Activated CD8-positive, alpha-beta memory T cell treated with anti-CD3 and anti-CD28 coated beads, Interleukin-2, amount 50 U/mL, for 24 hours (primary cell): ENCODE data around the gene FBXL19.
"Not testable (repeated sequence)": the region's sequence is repeated elsewhere in the genome, so short reads cannot be mapped to it uniquely, and the experiment has no call there.

Experiments
- DNase-seq: peaks from one replicate; pipeline ENCODE4 v3.0.0-alpha.2; 2020; ENCODE audit errors: extremely low read depth

The FBXL19 gene

DNA sequence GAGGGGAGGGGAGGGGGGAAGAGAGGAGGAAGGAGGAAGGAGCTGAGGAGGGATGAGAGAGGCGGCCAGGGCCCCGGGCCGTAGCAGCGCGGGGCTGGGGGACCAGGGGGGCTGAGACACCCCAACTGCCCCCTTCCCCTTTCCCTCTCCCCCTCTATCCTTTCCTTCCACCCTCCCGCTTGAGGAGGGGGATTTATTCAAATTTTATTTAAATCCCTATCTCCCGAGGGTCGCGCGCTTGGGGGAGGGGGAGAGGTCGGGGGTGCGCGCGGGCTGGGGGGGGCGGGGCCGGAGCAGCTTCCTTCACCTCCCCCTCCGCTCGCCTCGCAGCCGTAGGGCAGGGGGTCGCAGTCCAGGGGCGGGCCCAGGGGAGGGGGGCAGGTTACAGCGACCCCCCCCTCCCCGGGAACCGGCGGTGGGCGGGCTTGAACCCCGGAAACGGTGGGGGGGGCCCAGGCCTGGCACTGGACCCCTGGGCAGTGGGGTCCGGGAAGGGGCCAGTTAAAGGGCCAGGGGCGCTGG lies at the start of gene FBXL19:
Gene FBXL19 (plus strand): TSS at position 19 of the 522 bp plus-strand sequence. CDS start 2,183 bp downstream, outside the sequence.
- no peak for DNase-seq

- no peak for DNase-seq
Measured at GRCh38 chr16:30874244-30874820, 49.0 kb upstream of the FBXL19 start.

DNA sequence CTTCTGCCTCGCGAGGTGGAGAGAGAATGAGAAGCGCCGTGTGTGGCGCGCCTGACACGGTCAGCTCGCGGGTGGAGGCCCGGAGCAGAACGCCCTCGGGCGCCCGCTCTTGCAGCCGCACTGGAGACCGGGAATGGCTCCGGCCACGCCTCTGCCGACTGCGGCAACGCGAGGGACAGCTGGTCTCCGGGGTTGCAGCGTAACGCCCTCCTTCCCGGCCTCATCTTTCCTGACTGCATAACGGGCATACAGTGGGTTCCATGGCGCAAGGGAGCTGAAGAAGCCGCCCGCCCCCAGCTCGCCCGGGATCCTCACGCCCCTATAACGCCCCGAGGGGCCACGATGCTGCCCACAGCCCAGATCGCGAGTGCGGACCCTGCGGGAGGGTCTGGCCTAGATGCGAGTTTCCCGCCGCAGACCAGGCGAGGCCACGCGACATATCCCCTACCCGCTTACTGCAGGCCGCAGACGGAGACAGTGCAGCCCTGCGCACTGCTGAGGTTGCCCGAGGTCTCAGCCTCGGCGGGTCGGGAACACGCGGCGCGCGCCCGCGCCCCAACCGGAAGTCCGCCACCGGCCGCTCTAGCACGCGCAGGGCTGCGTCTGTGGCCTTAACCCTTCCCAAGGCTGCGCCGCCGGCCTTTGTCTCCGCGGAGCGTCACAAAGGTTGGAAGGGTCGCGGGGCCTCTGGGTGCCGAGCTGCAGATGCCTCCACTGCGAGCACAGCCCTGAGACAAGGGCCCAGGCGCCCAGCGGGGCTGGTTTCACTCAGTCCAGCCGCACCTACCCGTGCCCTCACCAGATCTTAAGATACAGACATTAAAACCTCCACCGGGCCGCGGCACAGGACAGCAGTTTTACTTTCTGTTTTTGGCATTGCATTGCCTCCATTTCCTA lies 48.3 kb upstream of the FBXL19 start:
- peak; percentile 72 for DNase-seq

DNA sequence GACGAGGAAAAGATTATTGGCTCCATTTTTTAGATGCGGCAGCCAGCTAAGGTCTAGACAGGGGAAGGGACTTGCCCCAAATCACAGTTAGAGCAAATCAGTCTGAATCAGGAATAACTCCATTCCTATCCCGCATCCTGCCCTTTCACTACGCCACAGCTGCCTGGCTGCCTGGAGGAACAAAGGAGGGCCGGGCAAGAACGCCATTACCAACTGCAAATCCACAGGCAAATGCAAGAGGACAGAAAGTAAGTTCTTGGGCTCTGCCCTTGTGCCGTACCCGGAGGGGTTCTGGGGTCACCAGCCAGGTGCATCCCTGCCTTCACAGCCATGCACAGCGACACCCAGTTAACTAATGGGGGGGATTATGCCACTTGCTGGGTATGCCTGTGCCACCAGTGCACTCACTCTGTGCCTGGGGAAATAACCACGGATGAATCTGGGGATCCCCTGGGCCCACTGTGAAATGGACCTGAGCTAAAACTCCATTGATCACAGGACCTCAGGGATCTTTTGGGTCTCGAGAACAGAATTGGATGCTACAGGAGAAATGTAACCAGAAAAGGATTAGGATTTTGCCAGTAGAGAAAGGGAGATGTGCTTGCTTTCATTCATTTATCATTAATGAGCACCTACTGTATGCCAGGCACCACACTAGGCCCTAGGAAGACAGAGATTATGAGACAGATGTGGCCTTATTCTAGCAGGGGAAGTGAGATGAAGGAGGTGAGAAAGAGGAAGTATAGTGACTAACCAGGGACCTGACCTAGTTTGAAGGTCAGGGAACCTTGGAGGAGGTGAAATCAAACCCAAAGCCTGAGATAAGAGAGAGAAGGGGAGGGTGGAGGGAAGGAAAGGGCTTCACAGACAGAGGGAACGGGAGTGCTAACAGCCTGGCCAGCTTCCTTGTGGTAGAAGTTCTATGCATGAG lies 47.2 kb upstream of the FBXL19 start:
- DNase-seq, result no peak

GRCh38 chr16:30876867-30877266 lies 46.5 kb upstream of the FBXL19 start:
- DNase-seq, result no peak

GRCh38 chr16:30882429-30883310 lies 40.7 kb upstream of the FBXL19 start:
- no peak for DNase-seq

DNA sequence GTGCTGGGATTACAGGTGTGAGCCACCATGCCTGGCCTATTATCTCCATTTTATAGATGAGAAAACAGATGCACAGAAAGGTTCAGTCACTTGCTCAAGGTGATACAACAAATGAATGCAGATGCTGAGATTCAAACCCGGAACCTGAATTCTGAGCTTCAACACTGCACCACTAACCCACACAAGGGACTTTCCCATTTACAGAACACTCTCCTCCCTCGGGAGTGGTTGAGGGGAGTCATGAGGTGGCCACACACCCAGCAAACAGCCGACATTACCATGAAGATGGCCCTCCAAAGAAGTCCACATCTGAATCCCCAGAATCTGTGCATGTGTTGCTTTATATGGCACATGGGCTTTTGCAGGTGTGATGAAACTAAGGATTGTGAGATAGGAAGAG lies 38.6 kb upstream of the FBXL19 start:
- no peak for DNase-seq

DNA sequence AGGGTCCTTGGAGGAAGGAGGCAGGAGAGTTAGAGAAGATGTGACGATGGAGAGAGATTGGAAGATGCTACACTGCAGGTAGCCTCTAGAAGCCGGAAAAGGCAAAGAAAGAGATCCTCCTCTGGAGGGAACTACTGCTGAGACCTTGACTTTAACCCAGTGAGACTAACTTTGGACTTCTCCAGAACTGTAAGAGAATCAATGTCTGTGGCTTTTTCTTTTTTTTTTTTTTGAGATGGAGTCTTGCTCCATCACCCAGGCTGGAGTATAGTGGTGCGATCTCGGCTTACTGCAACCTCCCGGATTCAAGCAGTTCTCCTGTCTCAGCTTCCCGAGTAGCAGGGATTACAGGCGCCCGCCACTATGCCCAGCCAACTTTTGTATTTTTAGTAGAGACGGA lies 38.2 kb upstream of the FBXL19 start:
- DNase-seq, result no peak

GRCh38 chr16:30886145-30886544 lies 37.2 kb upstream of the FBXL19 start:
- DNase-seq, result no peak

DNA sequence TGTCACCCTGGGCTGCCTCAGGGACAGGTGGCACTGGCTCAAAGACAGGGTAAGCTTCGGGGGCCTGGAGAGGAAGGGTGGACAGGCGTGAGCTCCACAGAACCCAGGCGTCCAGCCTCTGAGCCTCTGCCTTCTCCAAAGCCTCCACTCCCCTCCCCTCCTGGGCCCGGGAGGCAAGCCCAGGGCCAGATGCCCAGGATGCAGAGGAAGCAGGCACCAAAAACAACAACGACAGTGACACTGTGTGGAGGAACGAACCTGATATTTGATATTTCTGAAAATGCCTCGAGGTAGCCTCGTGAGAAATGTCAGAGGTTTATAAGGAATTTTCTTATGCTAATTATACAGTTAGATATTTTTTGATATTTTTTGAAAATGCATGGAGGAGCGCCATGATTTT lies 35.4 kb upstream of the FBXL19 start:
- DNase-seq, result no peak

- no peak for DNase-seq
Measured at GRCh38 chr16:30888856-30889499, 34.4 kb upstream of the FBXL19 start.

- no peak for DNase-seq
Measured at GRCh38 chr16:30889721-30890120, 33.7 kb upstream of the FBXL19 start.

DNA sequence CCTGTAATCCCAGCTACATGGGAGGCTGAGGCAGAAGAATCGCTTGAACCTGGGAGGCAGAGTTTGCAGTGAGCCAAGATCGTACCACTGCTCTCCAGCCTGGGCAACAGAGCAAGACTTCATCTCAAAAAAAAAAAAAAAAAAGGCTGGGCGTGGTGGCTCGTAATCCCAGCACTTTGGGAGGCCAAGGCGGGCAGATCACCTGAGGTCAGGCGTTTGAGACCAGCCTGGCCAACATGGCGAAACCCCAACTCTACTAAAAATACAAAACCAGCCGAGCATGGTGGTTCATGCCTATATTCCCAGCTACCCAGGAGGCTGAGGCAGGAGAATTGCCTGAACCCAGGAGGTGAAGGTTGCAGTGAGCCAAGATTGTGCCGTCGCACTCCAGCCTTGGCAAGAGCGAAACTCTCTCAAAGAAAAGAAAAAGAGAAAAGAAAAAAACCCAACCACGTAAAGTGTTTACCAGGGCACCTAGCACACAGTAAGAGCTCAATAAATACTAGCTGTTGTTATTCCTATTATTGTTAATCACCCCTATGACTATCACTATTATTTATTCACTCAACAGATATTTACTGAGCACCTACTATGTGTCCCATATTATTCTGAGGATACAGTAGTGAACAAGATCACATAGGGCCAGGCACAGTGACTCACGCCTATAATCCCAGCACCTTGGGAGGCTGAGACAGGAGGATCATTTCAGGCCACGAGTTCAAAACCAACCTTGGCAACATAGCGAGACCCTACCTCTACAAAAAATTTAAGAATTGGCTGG lies 32.1 kb upstream of the FBXL19 start:
- not testable (repeated sequence) for DNase-seq

GRCh38 chr16:30892670-30893416 lies 30.5 kb upstream of the FBXL19 start:
- no peak for DNase-seq

GRCh38 chr16:30893417-30893743 lies 30.0 kb upstream of the FBXL19 start:
- no peak for DNase-seq

DNA sequence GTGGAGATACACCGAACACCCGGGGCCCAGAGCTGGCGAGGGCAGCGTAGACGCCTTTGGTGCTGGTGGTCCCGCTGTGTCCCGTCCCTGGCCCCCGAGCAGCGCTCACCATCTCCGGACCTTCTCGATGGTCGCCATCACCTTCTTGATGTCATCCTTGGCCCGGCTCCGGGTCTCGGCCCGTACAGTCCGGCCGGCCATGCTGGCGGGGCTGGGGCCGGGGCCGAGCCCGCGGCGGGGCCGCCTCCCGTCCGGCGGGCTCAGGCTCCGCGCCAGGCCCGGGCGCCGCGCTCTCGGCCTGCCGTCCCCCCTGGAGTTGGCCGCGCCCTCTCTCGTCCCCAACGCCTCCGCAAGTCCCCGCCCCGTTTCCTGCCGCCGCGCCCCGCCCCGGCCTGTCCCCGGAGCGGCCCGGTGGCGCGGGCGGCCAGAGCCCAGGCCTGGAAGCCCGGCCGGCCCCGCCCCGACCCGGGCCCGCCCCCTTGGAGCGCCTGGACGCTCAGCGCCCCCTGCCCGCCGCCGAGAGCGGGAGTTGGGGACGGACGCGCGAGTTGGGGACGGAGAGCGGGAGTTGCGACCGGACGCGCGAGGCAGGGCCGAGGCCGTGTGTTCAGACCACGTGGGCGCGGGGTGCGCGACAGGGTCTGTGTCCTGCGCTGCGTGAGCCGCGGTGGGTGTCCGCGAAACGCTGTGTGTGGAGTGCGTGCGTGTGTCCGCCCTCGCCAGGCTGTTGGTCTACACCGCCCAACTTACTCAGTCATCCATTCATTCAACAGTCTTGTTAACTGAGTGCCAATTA lies 29.4 kb upstream of the FBXL19 start, which contains the start of gene BCL7C:
Gene BCL7C (minus strand): TSS at position 334 of the 796 bp plus-strand sequence. CDS start 133 bp downstream, at position 201.
- peak; percentile 61 for DNase-seq

GRCh38 chr16:30894540-30895368 lies 28.6 kb upstream of the FBXL19 start:
- no peak for DNase-seq
